HepG2 (cell line): ENCODE data around the gene SMYD4. TPM values are rescaled to one million over a fixed set of nuclear protein-coding genes. Genes with fewer than 3 reads are reported as not detected.
A peak's percentile ranks its signal among the peaks of the same experiment; 100 is the strongest.

Source experiments
- ATF7 ChIP-seq, 2 experiments: fragments of 450-650 bp in 1 of 2; sonication (generic) in 1 of 2; formaldehyde crosslinking in 1 of 2; IDR thresholded peaks; 2 replicates each; pipeline versions ENCODE4 v1.4.0 to v1.6.1; 2016 to 2020; ENCODE audit warnings: antibody characterized with exemption in 1 of 2, mild to moderate bottlenecking in 1 of 2, missing genetic modification reagents in 1 of 2
- BRD4 ChIP-seq: sonication (generic); formaldehyde crosslinking; IDR thresholded peaks from 2 replicates; pipeline ENCODE4 v1.4.0; 2020; ENCODE audit warnings: missing genetic modification reagents
- CBX1 ChIP-seq: IDR thresholded peaks from one replicate; pipeline ENCODE4 v1.6.1; 2016; ENCODE audit warnings: antibody characterized with exemption, low read depth
- CBX2 ChIP-seq, 2 experiments: fragments of 200-600 bp in 1 of 2; sonication (generic); formaldehyde crosslinking in 1 of 2; IDR thresholded peaks; 2 replicates each; pipeline versions ENCODE4 v1.7.0 to v1.8.1; 2018 to 2022; ENCODE audit warnings: low read depth in 2 of 2, low read length in 1 of 2, mild to moderate bottlenecking in 1 of 2, missing genetic modification reagents in 1 of 2
- CHD4 ChIP-seq: fragments of 200-600 bp; sonication (generic); IDR thresholded peaks from 2 replicates; pipeline ENCODE4 v1.7.0; 2017; ENCODE audit warnings: mild to moderate bottlenecking, low read length, borderline replicate concordance
- HMG20B ChIP-seq: conservative IDR thresholded peaks from 2 replicates; pipeline ENCODE4 v1.6.1; 2016; ENCODE audit warnings: missing genetic modification reagents, missing compliant biosample characterization
- JUN ChIP-seq: sonication (generic); formaldehyde crosslinking; IDR thresholded peaks from 2 replicates; pipeline ENCODE4 v1.4.0; 2020; ENCODE audit warnings: mild to moderate bottlenecking, missing genetic modification reagents
- MTA1 ChIP-seq: sonication (generic); formaldehyde crosslinking; IDR thresholded peaks from 2 replicates; pipeline ENCODE4 v1.4.0; 2020; ENCODE audit warnings: missing genetic modification reagents, mild to moderate bottlenecking, borderline replicate concordance
- NFRKB ChIP-seq: fragments of 450-650 bp; IDR thresholded peaks from 2 replicates; pipeline ENCODE4 v1.6.1; 2017
- SNRNP70 ChIP-seq: fragments of 200-400 bp; formaldehyde crosslinking; IDR thresholded peaks from 2 replicates; pipeline ENCODE4 v1.6.1; 2017; ENCODE audit warnings: mild to moderate bottlenecking, low read depth, low read length, moderate library complexity
- SP4 ChIP-seq: sonication (generic); formaldehyde crosslinking; IDR thresholded peaks from 2 replicates; pipeline ENCODE4 v1.8.1; 2023; ENCODE audit warnings: mild to moderate bottlenecking, missing genetic modification reagents
- U2AF1 ChIP-seq: fragments of 200-400 bp; formaldehyde crosslinking; optimal IDR thresholded peaks from 2 replicates; pipeline ENCODE3; 2017; ENCODE audit warnings: mild to moderate bottlenecking, low read depth, low read length
- ZBTB42 ChIP-seq: sonication (generic); formaldehyde crosslinking; IDR thresholded peaks from 2 replicates; pipeline ENCODE4 v1.5.0; 2020; ENCODE audit warnings: mild to moderate bottlenecking, missing genetic modification reagents
- ZNF274 ChIP-seq: sonication (generic); formaldehyde crosslinking; IDR thresholded peaks from 2 replicates; pipeline ENCODE4 v1.5.1; 2020; ENCODE audit warnings: mild to moderate bottlenecking, missing genetic modification reagents
- ZNF3 ChIP-seq: IDR thresholded peaks from 2 replicates; pipeline ENCODE4 v1.7.0; 2017; ENCODE audit warnings: inconsistent platforms
- polyA plus RNA-seq, 8 experiments: library from polyadenylated mRNA; depleted of rRNA in 3 of 8; stranded (reverse) in 7 of 8; unstranded in 1 of 8; fragments of >200 nt; fragmentation: Illumina TruSeq in 4 of 8; extraction: Trizol in 4 of 8; gene quantifications; 2 replicates each; pipeline versions ENCODE4 v1.2.1 to v1.2.3, GENCODE V29; 2011 to 2016; ENCODE audit warnings: low read depth in 4 of 8, missing spikeins in 1 of 8, mixed read lengths in 1 of 8; ENCODE audit not compliant: insufficient read depth in 1 of 8
- total RNA-seq, 5 experiments: library from RNA; depleted of rRNA; stranded (reverse); fragments of >200 nt; fragmentation: Illumina TruSeq; extraction: Trizol; gene quantifications; 2 replicates each; pipeline ENCODE4 v1.2.3, GENCODE V29; 2016; ENCODE audit warnings: low read depth in 1 of 5
- TF ChIP-seq, protein P1 (sequence below): IDR thresholded peaks from 2 replicates; pipeline ENCODE4 v1.6.1; 2016; ENCODE audit warnings: missing compliant biosample characterization, missing genetic modification reagents, borderline replicate concordance
- TF ChIP-seq, protein P2 (sequence below): sonication (generic); formaldehyde crosslinking; IDR thresholded peaks from 2 replicates; pipeline ENCODE4 v1.5.0; 2020; ENCODE audit warnings: missing genetic modification reagents
- TF ChIP-seq, protein P3 (sequence below): sonication (generic); formaldehyde crosslinking; IDR thresholded peaks from 2 replicates; pipeline ENCODE4 v1.4.0; 2020; ENCODE audit warnings: mild to moderate bottlenecking, missing genetic modification reagents, borderline replicate concordance
- TF ChIP-seq, protein P4 (sequence below), 2 experiments: sonication (generic) in 1 of 2; formaldehyde crosslinking in 1 of 2; IDR thresholded peaks; 2 replicates each; pipeline versions ENCODE4 v1.6.1 to v1.9.0; 2014 to 2022; ENCODE audit warnings: antibody characterized with exemption in 1 of 2, borderline replicate concordance in 1 of 2, inconsistent platforms in 1 of 2, low read depth in 1 of 2, missing genetic modification reagents in 1 of 2

SMYD4 gene
- total and polyA plus RNA-seq, 2 of the 13 experiments (the other 11 are each of a cell fraction or from before 2014, with no cell fraction given), result 7.4 to 11.3 TPM

DNA sequence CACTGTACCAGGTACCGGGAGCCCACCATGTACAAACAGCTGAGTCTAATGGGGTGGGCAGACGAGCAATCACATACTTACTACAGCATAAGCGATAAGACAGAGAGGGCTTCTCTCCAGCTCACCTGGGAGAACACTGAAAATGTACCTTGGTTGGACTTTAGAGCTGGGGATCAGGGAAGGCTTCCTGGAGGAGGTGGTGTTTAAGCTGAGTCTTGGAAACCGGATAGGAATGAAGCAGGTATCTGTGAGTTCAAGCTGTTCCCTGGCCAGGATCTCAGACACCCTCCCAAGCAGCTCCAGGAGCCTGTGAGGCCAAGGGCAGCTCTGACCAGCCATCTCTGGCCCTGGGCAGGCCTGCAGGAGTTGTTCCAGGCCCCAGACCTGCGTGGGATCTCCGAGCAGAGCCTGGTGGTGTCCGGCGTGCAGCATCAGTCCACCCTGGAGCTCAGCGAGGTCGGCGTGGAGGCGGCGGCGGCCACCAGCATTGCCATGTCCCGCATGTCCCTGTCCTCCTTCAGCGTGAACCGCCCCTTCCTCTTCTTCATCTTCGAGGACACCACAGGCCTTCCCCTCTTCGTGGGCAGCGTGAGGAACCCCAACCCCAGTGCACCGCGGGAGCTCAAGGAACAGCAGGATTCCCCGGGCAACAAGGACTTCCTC, 75.8 kb downstream of the SMYD4 start (continued):
- TF ChIP-seq ZNF274 (no peak), CHD4 (no peak), CBX2 (IDR thresholded peaks at IDR 0.05; ENCODE audit: low read depth, low read length) (no peak), CBX2 (CRISPR knock-in tag; IDR thresholded peaks at IDR 0.05; ENCODE audit: low read depth) (no peak), BRD4 (CRISPR knock-in tag) (0 out of 2 replicates have a peak, but pooled peaks have one; percentile 34), NFRKB (no peak), U2AF1 (no peak), JUN (no peak), CBX1 (no peak), ZNF3 (no peak), ATF7 (IDR thresholded peaks at IDR 0.05) (no peak), ATF7 (CRISPR knock-in tag; IDR thresholded peaks at IDR 0.05) (no peak), ZBTB42 (CRISPR knock-in tag) (no peak), SP4 (CRISPR knock-in tag) (no peak), HMG20B (CRISPR knock-in tag) (no peak), MTA1 (CRISPR knock-in tag) (peak; percentile 52; the same call in 1 of the 2 replicates), SNRNP70 (no peak)
- TF ChIP-seq, protein P1, sequence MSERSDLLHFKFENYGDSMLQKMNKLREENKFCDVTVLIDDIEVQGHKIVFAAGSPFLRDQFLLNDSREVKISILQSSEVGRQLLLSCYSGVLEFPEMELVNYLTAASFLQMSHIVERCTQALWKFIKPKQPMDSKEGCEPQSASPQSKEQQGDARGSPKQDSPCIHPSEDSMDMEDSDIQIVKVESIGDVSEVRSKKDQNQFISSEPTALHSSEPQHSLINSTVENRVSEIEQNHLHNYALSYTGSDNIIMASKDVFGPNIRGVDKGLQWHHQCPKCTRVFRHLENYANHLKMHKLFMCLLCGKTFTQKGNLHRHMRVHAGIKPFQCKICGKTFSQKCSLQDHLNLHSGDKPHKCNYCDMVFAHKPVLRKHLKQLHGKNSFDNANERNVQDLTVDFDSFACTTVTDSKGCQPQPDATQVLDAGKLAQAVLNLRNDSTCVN (CRISPR knock-in tag), result no peak
- TF ChIP-seq, protein P2, sequence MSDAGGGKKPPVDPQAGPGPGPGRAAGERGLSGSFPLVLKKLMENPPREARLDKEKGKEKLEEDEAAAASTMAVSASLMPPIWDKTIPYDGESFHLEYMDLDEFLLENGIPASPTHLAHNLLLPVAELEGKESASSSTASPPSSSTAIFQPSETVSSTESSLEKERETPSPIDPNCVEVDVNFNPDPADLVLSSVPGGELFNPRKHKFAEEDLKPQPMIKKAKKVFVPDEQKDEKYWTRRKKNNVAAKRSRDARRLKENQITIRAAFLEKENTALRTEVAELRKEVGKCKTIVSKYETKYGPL (CRISPR knock-in tag), result no peak
- TF ChIP-seq, protein P3, sequence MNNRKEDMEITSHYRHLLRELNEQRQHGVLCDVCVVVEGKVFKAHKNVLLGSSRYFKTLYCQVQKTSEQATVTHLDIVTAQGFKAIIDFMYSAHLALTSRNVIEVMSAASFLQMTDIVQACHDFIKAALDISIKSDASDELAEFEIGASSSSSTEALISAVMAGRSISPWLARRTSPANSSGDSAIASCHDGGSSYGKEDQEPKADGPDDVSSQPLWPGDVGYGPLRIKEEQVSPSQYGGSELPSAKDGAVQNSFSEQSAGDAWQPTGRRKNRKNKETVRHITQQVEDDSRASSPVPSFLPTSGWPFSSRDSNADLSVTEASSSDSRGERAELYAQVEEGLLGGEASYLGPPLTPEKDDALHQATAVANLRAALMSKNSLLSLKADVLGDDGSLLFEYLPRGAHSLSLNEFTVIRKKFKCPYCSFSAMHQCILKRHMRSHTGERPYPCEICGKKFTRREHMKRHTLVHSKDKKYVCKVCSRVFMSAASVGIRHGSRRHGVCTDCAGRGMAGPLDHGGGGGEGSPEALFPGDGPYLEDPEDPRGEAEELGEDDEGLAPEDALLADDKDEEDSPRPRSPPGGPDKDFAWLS (CRISPR knock-in tag), result no peak
- TF ChIP-seq, protein P4, sequence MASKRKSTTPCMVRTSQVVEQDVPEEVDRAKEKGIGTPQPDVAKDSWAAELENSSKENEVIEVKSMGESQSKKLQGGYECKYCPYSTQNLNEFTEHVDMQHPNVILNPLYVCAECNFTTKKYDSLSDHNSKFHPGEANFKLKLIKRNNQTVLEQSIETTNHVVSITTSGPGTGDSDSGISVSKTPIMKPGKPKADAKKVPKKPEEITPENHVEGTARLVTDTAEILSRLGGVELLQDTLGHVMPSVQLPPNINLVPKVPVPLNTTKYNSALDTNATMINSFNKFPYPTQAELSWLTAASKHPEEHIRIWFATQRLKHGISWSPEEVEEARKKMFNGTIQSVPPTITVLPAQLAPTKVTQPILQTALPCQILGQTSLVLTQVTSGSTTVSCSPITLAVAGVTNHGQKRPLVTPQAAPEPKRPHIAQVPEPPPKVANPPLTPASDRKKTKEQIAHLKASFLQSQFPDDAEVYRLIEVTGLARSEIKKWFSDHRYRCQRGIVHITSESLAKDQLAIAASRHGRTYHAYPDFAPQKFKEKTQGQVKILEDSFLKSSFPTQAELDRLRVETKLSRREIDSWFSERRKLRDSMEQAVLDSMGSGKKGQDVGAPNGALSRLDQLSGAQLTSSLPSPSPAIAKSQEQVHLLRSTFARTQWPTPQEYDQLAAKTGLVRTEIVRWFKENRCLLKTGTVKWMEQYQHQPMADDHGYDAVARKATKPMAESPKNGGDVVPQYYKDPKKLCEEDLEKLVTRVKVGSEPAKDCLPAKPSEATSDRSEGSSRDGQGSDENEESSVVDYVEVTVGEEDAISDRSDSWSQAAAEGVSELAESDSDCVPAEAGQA (IDR thresholded peaks at IDR 0.05; ENCODE audit: low read depth), result no peak
- TF ChIP-seq, protein P4 (CRISPR knock-in tag; IDR thresholded peaks at IDR 0.05; ENCODE audit: borderline replicate concordance), result no peak
